Measurements from ENCODE around the gene PTK6. TPM values are rescaled to one million over a fixed set of nuclear protein-coding genes. Genes with fewer than 3 reads are reported as not detected.
A peak's percentile ranks its signal among the peaks of the same experiment; 100 is the strongest.

PTK6 gene
- total and polyA plus RNA-seq, 2 donors (not counting 1 experiment from before 2014, with no cell fraction given): 0.86 to 2.3 TPM

DNA sequence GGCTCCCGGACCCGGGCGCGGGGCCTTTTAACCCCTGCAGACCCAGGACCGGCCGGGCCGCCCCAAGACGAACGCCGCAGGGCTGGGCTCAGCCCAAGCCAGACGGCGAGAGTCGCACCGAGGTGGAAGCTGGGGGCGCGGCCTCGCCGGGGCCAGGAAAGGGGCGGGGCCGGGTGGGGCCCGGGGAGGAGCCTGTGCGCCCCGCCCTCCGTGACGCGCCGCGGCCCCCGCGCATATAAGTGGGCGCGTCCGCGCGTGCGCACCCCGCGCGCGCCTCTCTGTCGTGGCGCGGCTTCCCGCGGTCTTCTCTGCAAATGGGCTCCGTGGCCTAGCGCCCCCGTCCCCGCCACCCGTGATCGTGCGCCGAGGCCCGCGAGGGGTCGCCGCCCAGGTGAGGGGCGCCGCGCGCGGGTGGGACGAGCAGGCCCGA, 16.7 kb downstream of the PTK6 start, which contains the start of gene PPDPF:
Gene PPDPF, plus strand, starts transcription at position 262 of the 430 bp plus-strand sequence. CDS start 544 bp downstream, outside the sequence.
- Histone ChIP-seq H3K4me2 (replicated peaks; ENCODE audit: low read depth, low read length, poor library complexity, severe bottlenecking) (peak within 1 kb of the TSS; percentile 94), H3K4me3 (ENCODE audit: control extremely low read depth in 1 of 5, extremely low read depth in 1 of 5, insufficient read depth in 1 of 5, low read depth in 2 of 5, low read length in 4 of 5) (peak within 1 kb of the TSS; percentile 21 to 79 (median 74)), H3K27ac (ENCODE audit: low read length in 2 of 2) (peak within 1 kb of the TSS; percentile 63 to 76), H3K36me3 (replicated peaks in 1 of 2; ENCODE audit: control extremely low read depth in 1 of 2, control insufficient read depth in 1 of 2, extremely low read depth in 1 of 2, insufficient read depth in 2 of 2, low read length in 1 of 2) (peaks cover 0 to 7% of the 10 kb centered on the region in 2 experiments), H3K9ac (ENCODE audit: low read length) (peak within 1 kb of the TSS; percentile 84), H4K20me1 (ENCODE audit: control insufficient read depth, insufficient read depth, low read length, poor library complexity, severe bottlenecking) (peaks cover 29% of the 10 kb centered on the region), H3K27me3 (replicated peaks in 1 of 4; ENCODE audit: control extremely low read depth in 1 of 4, control insufficient read depth in 3 of 4, insufficient read depth in 4 of 4, low read length in 3 of 4) (peaks cover 0 to 10% (median 3%) of the 10 kb centered on the region in 4 experiments), H3K79me2 (ENCODE audit: control insufficient read depth, insufficient read depth, low read length) (peaks cover 15% of the 10 kb centered on the region), H3K4me1 (ENCODE audit: control insufficient read depth in 2 of 2, insufficient read depth in 2 of 2, low read length in 2 of 2) (peaks cover 16 to 23% of the 10 kb centered on the region in 2 donors), H2AFZ (ENCODE audit: insufficient read depth, low read depth, low read length, poor library complexity, severe bottlenecking) (peak within 1 kb of the TSS; percentile 96), H3K9me3 (ENCODE audit: control extremely low read depth in 1 of 3, control insufficient read depth in 2 of 3, insufficient read depth in 1 of 3, low read length in 2 of 3) (peaks cover 0 to 16% (median 4%) of the 10 kb centered on the region in 3 donors)
- Mint-ChIP-seq H3K27ac (peak within 1 kb of the TSS; percentile 90), H3K9me3 (ENCODE audit: insufficient read depth) (no peaks in the 10 kb centered on the region), H3K27me3 (peaks cover 4% of the 10 kb centered on the region), H3K4me1 (peaks cover 31% of the 10 kb centered on the region), H3K4me3 (peak within 1 kb of the TSS; percentile 86)
- ATAC-seq (ENCODE audit: low read depth) (peak; percentile 81), DNase-seq (peak; percentile 92)
- intact Hi-C loops (cut with micrococcal nuclease): loop anchor here (1.0 to 2.0 kb wide), 8 partner anchors 17 to 436 kb away; partner anchors contain the start of genes ARFRP1, EEF1A2, PTK6 and RTEL1
- TF ChIP-seq, protein P1, sequence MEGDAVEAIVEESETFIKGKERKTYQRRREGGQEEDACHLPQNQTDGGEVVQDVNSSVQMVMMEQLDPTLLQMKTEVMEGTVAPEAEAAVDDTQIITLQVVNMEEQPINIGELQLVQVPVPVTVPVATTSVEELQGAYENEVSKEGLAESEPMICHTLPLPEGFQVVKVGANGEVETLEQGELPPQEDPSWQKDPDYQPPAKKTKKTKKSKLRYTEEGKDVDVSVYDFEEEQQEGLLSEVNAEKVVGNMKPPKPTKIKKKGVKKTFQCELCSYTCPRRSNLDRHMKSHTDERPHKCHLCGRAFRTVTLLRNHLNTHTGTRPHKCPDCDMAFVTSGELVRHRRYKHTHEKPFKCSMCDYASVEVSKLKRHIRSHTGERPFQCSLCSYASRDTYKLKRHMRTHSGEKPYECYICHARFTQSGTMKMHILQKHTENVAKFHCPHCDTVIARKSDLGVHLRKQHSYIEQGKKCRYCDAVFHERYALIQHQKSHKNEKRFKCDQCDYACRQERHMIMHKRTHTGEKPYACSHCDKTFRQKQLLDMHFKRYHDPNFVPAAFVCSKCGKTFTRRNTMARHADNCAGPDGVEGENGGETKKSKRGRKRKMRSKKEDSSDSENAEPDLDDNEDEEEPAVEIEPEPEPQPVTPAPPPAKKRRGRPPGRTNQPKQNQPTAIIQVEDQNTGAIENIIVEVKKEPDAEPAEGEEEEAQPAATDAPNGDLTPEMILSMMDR (IDR thresholded peaks at IDR 0.05): no peak
- TF ChIP-seq EZH2 (IDR thresholded peaks at IDR 0.05; ENCODE audit: borderline replicate concordance, insufficient read depth, low read depth, low read length, poor library complexity, severe bottlenecking): no peak
- ChIA-PET CTCF (interaction anchor here (1.0 to 3.8 kb wide), 5 partner anchors 15 to 453 kb away, joined by 3 to 25 read pairs (median 5); partner anchors contain the start of gene PTK6), POLR2A (interaction anchor here (0.6 to 2.6 kb wide), 14 partner anchors 9 to 543 kb away, joined by 3 to 42 read pairs (median 5); partner anchors contain the start of genes ARFGAP1, GMEB2, HELZ2 and LIME1)
- WGBS (ENCODE audit: insufficient coverage): under 1% methylated on average over 64 of the region's 64 CpGs
